Sigmoid colon (tissue), 7 donors: Measurements from ENCODE around the gene MVB12B. TPM values are rescaled to one million over a fixed set of nuclear protein-coding genes. Genes with fewer than 3 reads are reported as not detected.

Source experiments
- DNase-seq: peaks from one replicate; pipeline ENCODE4 v3.0.0-alpha.2; 2019
- H3K27ac ChIP-seq, 4 donors: fragments of 200-600 bp; sonication (generic); one replicate each; pipeline ENCODE4 v1.5.1; 2016 to 2019; ENCODE audit warnings: mild to moderate bottlenecking in 1 of 4
- H3K27me3 ChIP-seq, 3 donors: fragments of 200-600 bp; sonication (generic); one replicate each; pipeline ENCODE4 v1.5.1; 2019; ENCODE audit warnings: mild to moderate bottlenecking in 1 of 3
- H3K36me3 ChIP-seq, 4 donors: fragments of 200-600 bp; sonication (generic); one replicate each; pipeline ENCODE4 v1.5.1; 2016 to 2019
- H3K4me1 ChIP-seq, 4 donors: fragments of 200-600 bp; sonication (generic); one replicate each; pipeline ENCODE4 v1.5.1; 2017 to 2019
- H3K4me3 ChIP-seq, 4 donors: fragments of 200-600 bp; sonication (generic); one replicate each; pipeline ENCODE4 v1.5.1; 2017 to 2019; ENCODE audit warnings: mild to moderate bottlenecking in 2 of 4, moderate library complexity in 1 of 4
- H3K9me3 ChIP-seq, 4 donors: fragments of 200-600 bp in 3 of 4; sonication (generic) in 3 of 4; one replicate each; pipeline versions ENCODE4 v1.5.1 to v1.6.1; 2013 to 2019
- CTCF ChIP-seq, 4 experiments: fragments of 450-650 bp in 3 of 4; fragments of 200-600 bp in 1 of 4; IDR thresholded peaks; one replicate each; pipeline ENCODE4 v1.5.1; 2016 to 2019; ENCODE audit warnings: antibody characterized with exemption in 4 of 4, mild to moderate bottlenecking in 3 of 4, moderate library complexity in 2 of 4
- EP300 ChIP-seq, 4 donors: sonication (generic); formaldehyde crosslinking; IDR thresholded peaks; one replicate each; pipeline ENCODE4 v1.6.1; 2017; ENCODE audit warnings: antibody characterized with exemption in 4 of 4
- POLR2A ChIP-seq, 2 donors: fragments of 450-650 bp; IDR thresholded peaks; one replicate each; pipeline ENCODE4 v1.6.1; 2016; ENCODE audit warnings: antibody characterized with exemption in 2 of 2, mild to moderate bottlenecking in 2 of 2, moderate library complexity in 2 of 2
- POLR2AphosphoS5 ChIP-seq, 4 donors: sonication (generic); formaldehyde crosslinking; IDR thresholded peaks; one replicate each; pipeline ENCODE4 v1.6.1; 2017; ENCODE audit warnings: antibody characterized with exemption in 4 of 4
- WGBS, 2 donors: extraction: QIAGEN DNeasy Blood & Tissue Kit; methylation state at CpG; one replicate each; pipeline ENCODE4 v1.1.7; 2013; 5-methylcytosine and 5-hydroxymethylcytosine counted together
- intact Hi-C: fragments of 100-400 bp; cut with DNase I; formaldehyde crosslinking; loops from one replicate; pipeline ENCODE4 v1.15.1; 2023
- polyA plus RNA-seq, 3 donors: library from polyadenylated mRNA; stranded (reverse); fragments of 200-250 nt; gene quantifications; one replicate each; pipeline ENCODE4 v1.2.3, GENCODE V29; 2013
- total RNA-seq, 4 donors: library from RNA; depleted of rRNA; stranded (reverse); fragments of >200 nt; gene quantifications; one replicate each; pipeline ENCODE4 v1.1.0, GENCODE V29; 2016
- donor health status: healthy with polysubstance abuse.
- donor health status: Bipolar disorder and iron deficiency.
- donor health status: healthy.

MVB12B gene
- total and polyA plus RNA-seq, 7 donors = 5.1 to 14.4 (median 12.2) TPM

GRCh38 chr9:126532489-126532888 is 205.9 kb downstream of the MVB12B start:
- H3K36me3 ChIP-seq = no peaks in the 10 kb centered on the region
- intact Hi-C loops = no loop called here
- 60 to 74% methylated on average over 8 of the region's 8 CpGs for WGBS, 2 donors
- H3K27ac ChIP-seq = no peak overlapping the region
- H3K27me3 ChIP-seq = peaks cover 0 to 65% (median 28%) of the 10 kb centered on the region in 3 donors
- DNase-seq = no peak
- TF ChIP-seq POLR2A (IDR thresholded peaks at IDR 0.05) (no peak), POLR2AphosphoS5 (IDR thresholded peaks at IDR 0.05) (no peak), CTCF (IDR thresholded peaks at IDR 0.05) (no peak), EP300 (IDR thresholded peaks at IDR 0.05) (no peak)
- H3K9me3 ChIP-seq = no peaks in the 10 kb centered on the region
- peaks cover 0 to 12% (median 3%) of the 10 kb centered on the region in 4 donors for H3K4me1 ChIP-seq
- no peak overlapping the region for H3K4me3 ChIP-seq

DNA sequence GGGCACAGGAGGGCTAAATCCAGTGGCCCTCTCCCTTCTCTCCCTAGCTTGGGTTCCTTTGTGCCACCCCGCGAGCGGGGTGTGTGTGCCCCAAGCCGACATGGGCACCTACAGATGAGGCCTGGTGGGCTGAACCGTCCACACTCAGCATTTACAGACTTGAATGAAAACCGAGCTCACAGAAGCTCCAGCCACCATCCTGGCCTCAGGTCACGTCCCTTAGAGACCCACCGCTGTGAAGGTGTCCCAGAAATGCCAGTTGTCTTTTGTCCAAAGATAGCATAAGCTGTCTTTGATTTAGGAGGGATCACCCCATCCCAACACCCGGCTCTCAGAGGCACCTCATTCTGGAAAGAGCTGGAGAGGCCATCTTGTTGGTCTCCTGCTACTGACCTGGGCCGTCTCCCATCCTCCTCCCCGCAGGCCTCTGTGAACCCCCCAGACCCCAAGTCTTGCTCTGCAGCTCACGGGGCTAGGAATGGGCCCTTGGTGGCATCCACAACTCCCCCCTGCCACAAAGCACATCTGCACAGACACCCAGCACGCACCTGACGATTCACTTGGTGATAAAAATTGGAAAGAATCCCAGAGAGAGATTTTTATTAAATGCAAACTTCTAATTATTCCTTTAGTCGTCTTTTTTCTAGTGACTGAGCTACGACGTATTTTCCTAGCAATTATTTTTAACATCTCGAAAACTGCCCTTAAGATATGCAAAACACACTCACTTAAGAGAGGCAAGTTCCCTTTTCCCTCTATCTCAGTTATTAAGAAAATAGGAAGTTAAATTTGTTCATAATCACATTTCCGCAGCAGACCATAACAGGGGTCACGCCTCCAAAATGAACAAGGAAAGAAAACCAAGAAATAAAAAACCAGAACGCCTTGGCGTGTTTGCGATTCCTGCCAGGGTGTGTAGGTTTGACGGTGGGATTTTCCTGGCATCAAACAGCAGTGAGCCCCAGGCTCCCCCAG is 206.6 kb downstream of the MVB12B start:
- TF ChIP-seq CTCF (IDR thresholded peaks at IDR 0.05) (no peak), POLR2A (IDR thresholded peaks at IDR 0.05) (no peak), POLR2AphosphoS5 (IDR thresholded peaks at IDR 0.05) (no peak), EP300 (IDR thresholded peaks at IDR 0.05) (no peak)
- 70 to 73% methylated on average over 24 of the region's 24 CpGs for whole genome bisulfite sequencing, 2 donors
- H3K36me3 ChIP-seq = no peaks in the 10 kb centered on the region
- no peaks in the 10 kb centered on the region for H3K9me3 ChIP-seq
- H3K27me3 ChIP-seq = peaks cover 0 to 66% (median 30%) of the 10 kb centered on the region in 3 donors
- intact Hi-C loops = no loop called here
- peaks cover 0 to 12% (median 3%) of the 10 kb centered on the region in 4 donors for H3K4me1 ChIP-seq
- DNase-seq = no peak
- H3K4me3 ChIP-seq = no peak overlapping the region
- H3K27ac ChIP-seq = no peak overlapping the region

- Histone ChIP-seq H3K9me3 (no peaks in the 10 kb centered on the region), H3K4me3 (no peak overlapping the region), H3K27ac (no peak overlapping the region), H3K4me1 (peaks cover 0 to 12% (median 3%) of the 10 kb centered on the region in 4 donors), H3K27me3 (peaks cover 0 to 67% (median 30%) of the 10 kb centered on the region in 3 donors), H3K36me3 (no peaks in the 10 kb centered on the region)
- 21 to 43% methylated on average over 15 of the region's 15 CpGs for WGBS, 2 donors
- DNase-seq = no peak
- intact Hi-C loops = no loop called here
- TF ChIP-seq POLR2AphosphoS5 (IDR thresholded peaks at IDR 0.05) (no peak), CTCF (IDR thresholded peaks at IDR 0.05) (no peak), EP300 (IDR thresholded peaks at IDR 0.05) (no peak), POLR2A (IDR thresholded peaks at IDR 0.05) (no peak)
Measured at GRCh38 chr9:126533926-126534310, 207.3 kb downstream of the MVB12B start.

DNA sequence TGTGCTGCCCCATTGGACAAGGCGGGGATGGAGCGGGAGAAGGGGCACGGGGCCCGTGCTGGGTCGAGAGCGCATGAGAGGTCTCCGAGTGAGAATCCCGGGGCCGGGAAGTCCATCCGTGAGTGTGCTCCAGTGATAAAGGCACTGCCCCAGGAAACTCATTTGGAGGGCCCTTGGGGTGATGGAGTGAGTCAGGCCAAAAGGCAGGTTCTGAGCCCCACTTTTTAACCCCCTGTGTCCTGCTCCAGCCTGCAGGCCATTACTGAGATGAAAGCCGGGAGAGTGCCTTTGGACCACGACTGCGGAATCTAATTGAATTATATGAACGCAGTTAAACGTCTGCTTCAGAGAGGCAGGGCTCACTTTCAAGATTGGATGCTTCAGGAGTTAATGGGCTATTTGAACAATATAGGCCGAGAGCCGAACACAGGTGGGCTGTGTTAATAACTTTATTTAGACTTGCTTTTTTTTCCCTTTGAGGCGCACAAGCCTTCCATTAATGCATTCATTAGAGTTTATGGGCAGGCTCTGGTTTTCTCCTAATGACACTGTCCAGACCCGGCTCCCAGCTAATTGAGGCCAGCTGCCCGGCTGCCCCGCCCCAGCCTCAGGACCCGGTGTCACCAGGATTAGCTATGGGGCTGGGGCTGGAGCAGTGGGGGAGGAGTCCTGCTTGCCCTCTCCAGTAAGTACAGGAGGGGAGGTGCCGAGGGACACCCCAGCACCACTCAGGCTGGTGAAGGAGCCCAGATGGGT is 208.0 kb downstream of the MVB12B start:
- TF ChIP-seq POLR2AphosphoS5 (IDR thresholded peaks at IDR 0.05) (no peak), POLR2A (IDR thresholded peaks at IDR 0.05) (no peak), CTCF (IDR thresholded peaks at IDR 0.05) (no peak), EP300 (IDR thresholded peaks at IDR 0.05) (no peak)
- DNase-seq = no peak
- Histone ChIP-seq H3K4me3 (no peak overlapping the region), H3K36me3 (no peaks in the 10 kb centered on the region), H3K27me3 (peaks cover 0 to 74% (median 30%) of the 10 kb centered on the region in 3 donors), H3K4me1 (peaks cover 0 to 12% (median 3%) of the 10 kb centered on the region in 4 donors), H3K9me3 (no peaks in the 10 kb centered on the region), H3K27ac (no peak overlapping the region)
- WGBS, 2 donors = 59 to 65% methylated on average over 23 of the region's 23 CpGs
- intact Hi-C loops = no loop called here
